Ishikawa (cell line): Measurements from ENCODE around the gene CCDC60.

Experiments
- CEBPB ChIP-seq: IDR thresholded peaks from 2 replicates; pipeline ENCODE4 v1.6.1; 2012
- CREB1 ChIP-seq: IDR thresholded peaks from 2 replicates; pipeline ENCODE4 v1.6.1; 2012; ENCODE audit warnings: low read depth
- EGR1 ChIP-seq: IDR thresholded peaks from 2 replicates; pipeline ENCODE4 v1.6.1; 2012
- EP300 ChIP-seq: IDR thresholded peaks from 2 replicates; pipeline ENCODE4 v1.6.1; 2012; ENCODE audit warnings: borderline replicate concordance
- FOXM1 ChIP-seq: IDR thresholded peaks from 2 replicates; pipeline ENCODE4 v1.6.1; 2012; ENCODE audit warnings: low read depth, borderline replicate concordance
- MAX ChIP-seq: IDR thresholded peaks from 2 replicates; pipeline ENCODE4 v1.6.1; 2012
- NFIC ChIP-seq: IDR thresholded peaks from 2 replicates; pipeline ENCODE4 v1.6.1; 2012
- RAD21 ChIP-seq: IDR thresholded peaks from 2 replicates; pipeline ENCODE4 v1.6.1; 2012; ENCODE audit warnings: low read depth
- REST ChIP-seq: IDR thresholded peaks from 2 replicates; pipeline ENCODE4 v1.6.1; 2012; ENCODE audit warnings: low read depth, mild to moderate bottlenecking
- TAF1 ChIP-seq: IDR thresholded peaks from 2 replicates; pipeline ENCODE4 v1.6.1; 2012; ENCODE audit warnings: low read depth, mild to moderate bottlenecking
- TCF12 ChIP-seq: IDR thresholded peaks from 2 replicates; pipeline ENCODE4 v1.6.1; 2012; ENCODE audit warnings: low read depth
- TEAD4 ChIP-seq: IDR thresholded peaks from 2 replicates; pipeline ENCODE4 v1.6.1; 2012
- YY1 ChIP-seq: IDR thresholded peaks from 2 replicates; pipeline ENCODE4 v1.6.1; 2012; ENCODE audit warnings: low read depth
- ZBTB7A ChIP-seq: IDR thresholded peaks from 2 replicates; pipeline ENCODE4 v1.6.1; 2012; ENCODE audit warnings: low read depth
- TF ChIP-seq, protein P1 (sequence below): IDR thresholded peaks from 2 replicates; pipeline ENCODE4 v1.6.1; 2012

CCDC60 gene

DNA sequence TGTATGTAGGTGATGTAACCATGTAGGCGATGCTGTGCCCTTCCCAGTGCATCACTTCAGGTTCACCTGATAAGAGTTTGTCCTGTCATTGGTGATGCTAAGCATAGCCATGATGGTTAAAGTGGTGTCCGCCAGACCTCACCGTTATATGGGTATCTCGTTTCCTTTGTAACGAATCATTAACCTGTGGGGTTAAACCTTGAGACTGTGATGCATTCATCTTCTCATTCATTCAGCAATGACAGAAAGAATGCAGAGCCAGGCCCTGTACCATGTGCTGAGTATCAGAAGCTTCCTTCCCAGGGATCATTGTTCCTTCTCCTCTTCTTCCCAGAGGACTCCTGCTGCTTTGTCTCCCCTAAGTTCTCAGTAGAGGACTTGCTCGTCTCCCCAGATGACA, 84.9 kb downstream of the CCDC60 start:
- no peak for TF ChIP-seq RAD21
- TF ChIP-seq EGR1 = no peak
- no peak for TF ChIP-seq TAF1
- no peak for TF ChIP-seq NFIC
- TF ChIP-seq CEBPB = no peak
- no peak for TF ChIP-seq TCF12

DNA sequence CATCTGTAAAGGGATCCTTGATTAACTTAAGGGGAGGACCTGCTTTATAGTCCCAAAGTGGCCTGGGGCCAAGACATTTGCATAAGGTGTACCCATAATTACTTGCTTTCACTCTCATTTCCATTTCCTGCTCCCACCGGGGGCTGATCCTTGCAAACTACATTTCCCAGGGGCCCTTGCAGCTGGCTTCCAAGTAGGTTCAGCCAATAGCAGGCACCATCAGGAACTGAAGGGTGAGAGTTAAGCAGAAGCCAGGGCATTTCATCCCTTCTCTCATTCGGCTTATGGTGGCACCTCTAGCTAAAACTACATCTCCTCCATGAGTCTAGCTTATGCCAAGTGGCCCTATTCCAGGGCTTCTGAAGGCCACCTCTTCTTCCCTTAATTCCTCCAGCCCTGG, 88.8 kb downstream of the CCDC60 start:
- TF ChIP-seq TEAD4 (no peak), EGR1 (no peak), EP300 (no peak), CEBPB (no peak), NFIC (no peak)

GRCh38 chr12:119425623-119426022, 91.1 kb downstream of the CCDC60 start:
- no peak for TF ChIP-seq TEAD4
- TF ChIP-seq CREB1 = no peak
- no peak for TF ChIP-seq EGR1
- no peak for TF ChIP-seq CEBPB
- TF ChIP-seq ZBTB7A = no peak
- TF ChIP-seq MAX = no peak
- no peak for TF ChIP-seq TAF1
- TF ChIP-seq TCF12 = no peak
- no peak for TF ChIP-seq EP300
- no peak for TF ChIP-seq FOXM1
- TF ChIP-seq, protein P1, sequence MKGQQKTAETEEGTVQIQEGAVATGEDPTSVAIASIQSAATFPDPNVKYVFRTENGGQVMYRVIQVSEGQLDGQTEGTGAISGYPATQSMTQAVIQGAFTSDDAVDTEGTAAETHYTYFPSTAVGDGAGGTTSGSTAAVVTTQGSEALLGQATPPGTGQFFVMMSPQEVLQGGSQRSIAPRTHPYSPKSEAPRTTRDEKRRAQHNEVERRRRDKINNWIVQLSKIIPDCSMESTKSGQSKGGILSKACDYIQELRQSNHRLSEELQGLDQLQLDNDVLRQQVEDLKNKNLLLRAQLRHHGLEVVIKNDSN = no peak

DNA sequence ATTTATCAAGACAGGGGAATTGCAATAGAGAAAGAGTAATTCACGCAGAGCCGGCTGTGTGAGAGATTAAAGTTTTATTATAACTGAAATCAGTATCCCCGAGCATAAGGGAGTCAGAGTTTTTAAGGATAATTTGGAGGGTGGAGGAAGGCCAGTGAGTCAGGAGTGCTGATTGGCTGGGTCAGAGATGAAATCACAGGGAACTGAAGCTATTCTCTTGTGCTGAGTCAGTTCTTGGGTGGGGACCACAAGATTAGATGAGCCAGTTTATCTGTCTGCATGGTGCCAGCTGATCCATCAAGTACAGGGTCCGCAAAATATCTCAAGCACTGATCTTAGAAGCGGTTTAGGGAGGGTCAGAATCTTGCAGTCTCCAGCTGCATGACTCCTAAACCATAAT, 96.6 kb downstream of the CCDC60 start:
- TF ChIP-seq EGR1 (no peak), CREB1 (no peak), ZBTB7A (no peak), EP300 (no peak), NFIC (no peak), CEBPB (no peak), YY1 (no peak), RAD21 (no peak), TCF12 (no peak), MAX (no peak), REST (no peak), TEAD4 (no peak), FOXM1 (no peak), TAF1 (no peak)
- TF ChIP-seq, protein P1 = no peak

DNA sequence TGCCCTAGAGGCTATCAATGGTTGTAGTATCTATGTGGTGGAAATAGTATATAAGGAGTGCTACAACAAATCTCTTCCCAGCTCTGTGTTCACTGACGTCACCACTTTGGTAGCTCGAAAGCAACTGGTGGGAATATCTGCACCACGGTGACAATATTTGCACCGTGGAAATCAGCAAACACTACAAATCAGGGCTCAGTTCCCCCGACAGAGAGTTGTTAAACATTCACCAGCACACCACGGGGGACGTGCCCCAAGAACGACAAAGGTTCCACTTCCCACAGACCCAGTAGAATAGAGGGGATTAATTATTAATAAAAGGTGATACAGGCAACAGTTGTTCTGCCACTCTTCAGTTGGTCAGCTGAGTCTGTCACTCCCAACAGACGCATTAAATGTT, 98.4 kb downstream of the CCDC60 start:
- TF ChIP-seq CEBPB = no peak
- TF ChIP-seq REST = no peak
- no peak for TF ChIP-seq FOXM1
- TF ChIP-seq TAF1 = no peak
- no peak for TF ChIP-seq MAX
- no peak for TF ChIP-seq YY1

GRCh38 chr12:119440803-119441360, 106.4 kb downstream of the CCDC60 start:
- TF ChIP-seq EP300 = no peak
